Measurements from ENCODE around the gene PCK2.

PCK2 gene

GRCh38 chr14:24136684-24137528 is 42.8 kb downstream of the PCK2 start:
- DNase-seq (ENCODE audit: low spot score): no peak

- DNase-seq (ENCODE audit: low spot score): no peak
Observed at GRCh38 chr14:24137529-24138395, 43.7 kb downstream of the PCK2 start.

DNA sequence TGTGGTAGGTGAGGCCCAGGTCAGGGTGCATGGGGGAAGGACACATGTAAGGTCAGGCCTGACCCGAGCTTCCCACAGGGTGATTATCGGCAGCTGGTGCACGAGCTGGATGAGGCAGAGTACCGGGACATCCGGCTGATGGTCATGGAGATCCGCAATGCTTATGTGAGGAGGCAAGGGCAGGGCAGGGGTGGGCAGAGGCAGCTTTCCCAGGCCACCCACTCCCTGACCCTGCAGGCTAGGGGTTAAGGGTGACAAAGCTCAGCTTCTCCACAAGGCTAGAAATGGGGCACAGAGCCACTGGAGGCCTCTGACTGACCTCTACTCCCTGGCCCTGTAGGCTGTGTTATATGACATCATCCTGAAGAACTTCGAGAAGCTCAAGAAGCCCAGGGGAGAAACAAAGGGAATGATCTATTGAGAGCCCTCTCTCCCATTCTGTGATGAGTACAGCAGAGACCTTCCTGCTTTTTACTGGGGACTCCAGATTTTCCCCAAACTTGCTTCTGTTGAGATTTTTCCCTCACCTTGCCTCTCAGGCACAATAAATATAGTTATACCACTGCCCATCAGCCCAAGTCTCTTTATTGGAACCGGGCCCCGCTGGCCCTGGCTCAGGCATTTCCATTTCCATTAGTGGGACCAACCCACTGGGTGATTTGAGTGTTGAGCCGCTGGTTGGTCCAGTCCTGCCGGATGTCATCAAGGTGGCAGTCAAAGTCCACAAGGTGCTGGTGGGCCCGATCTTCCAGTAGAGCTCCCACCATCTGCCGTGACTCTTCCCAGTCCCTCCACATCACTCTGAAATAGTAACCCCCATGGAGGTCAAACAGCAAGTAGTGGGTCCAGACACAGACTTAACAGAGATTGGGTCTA is 44.5 kb downstream of the PCK2 start:
- no peak for DNase-seq (ENCODE audit: low spot score)

GRCh38 chr14:24139272-24139934 is 45.3 kb downstream of the PCK2 start:
- no peak for DNase-seq (ENCODE audit: low spot score)

GRCh38 chr14:24141097-24141880 is 47.2 kb downstream of the PCK2 start, which contains the start of gene EMC9:
Gene EMC9 (minus strand): TSS chr14:24141591. CDS start chr14:24141304, 287 bp downstream.
- DNase-seq (ENCODE audit: low spot score): peak; percentile 98

GRCh38 chr14:24143511-24143910 is 49.4 kb downstream of the PCK2 start:
- no peak for DNase-seq (ENCODE audit: low spot score)

GRCh38 chr14:24144451-24144850 is 50.3 kb downstream of the PCK2 start:
- no peak for DNase-seq (ENCODE audit: low spot score)

- no peak for DNase-seq (ENCODE audit: low spot score)
Observed at GRCh38 chr14:24145219-24145618, 51.1 kb downstream of the PCK2 start.

DNA sequence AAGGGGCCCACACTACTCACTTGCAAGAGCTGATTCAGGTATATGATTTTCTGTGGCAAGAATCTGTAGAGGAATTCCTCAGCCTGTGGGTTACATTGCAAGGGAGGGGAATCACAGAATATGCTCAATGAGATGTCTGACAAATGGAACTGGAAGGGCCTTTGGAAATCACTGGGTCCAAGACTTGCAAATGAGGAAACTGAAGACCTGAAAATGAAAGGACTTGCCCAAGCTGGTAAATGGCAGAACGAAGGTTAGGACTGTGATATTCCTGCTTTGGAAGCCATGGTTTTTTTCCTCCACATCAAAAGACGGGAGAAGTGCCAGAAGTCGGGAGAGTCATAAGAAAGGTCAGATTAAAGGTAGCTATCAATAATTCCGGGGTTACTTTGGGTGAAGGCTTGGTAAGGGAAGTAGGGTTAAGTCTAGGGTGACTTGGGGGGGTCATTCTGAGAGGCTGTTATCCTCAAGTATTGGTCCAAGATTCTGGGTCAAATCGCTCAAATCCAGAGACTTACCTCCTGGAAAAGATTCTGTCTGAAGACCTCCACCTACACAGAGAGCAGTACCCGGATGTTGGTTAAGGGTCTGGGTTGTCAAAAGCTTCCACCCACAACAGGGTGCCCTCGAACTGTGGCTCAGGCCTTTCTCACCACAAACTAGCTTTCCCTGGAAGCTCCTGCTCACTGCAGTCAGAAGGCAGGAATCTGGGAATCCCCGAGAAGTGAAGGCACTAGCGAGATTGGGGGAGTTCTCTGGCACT is 51.8 kb downstream of the PCK2 start:
- DNase-seq (ENCODE audit: low spot score): no peak

DNA sequence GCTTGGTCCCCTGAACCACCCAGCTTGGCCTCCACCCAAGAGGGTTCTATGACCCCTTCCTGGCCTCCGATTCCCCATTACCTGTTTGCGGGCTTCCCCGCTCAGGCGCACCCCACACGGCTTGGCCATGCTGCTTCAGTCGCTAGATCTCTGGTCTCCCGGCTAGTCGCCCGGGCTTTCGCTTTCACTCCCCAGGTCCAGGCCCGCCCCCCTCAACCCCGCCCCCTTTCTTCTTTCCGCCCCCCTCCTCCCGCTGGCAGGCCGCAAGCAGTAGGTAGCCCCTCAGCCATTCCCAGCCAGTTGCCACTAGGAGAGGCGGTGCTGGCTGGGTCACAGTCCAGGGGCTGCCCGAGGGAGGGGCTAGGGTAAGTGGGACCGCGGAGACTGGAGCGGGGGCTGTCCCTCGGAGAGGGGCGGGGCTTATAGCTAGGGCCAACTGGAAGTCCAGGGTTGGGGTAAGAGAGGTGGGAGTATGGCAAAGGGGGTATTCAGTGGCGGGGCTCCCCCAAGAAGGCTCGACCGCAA is 52.4 kb downstream of the PCK2 start, which contains the start of gene PSME2:
Gene PSME2, minus strand, starts transcription at position 158 of the 525 bp plus-strand sequence. Its CDS starts 29 bp downstream, at position 129.
- peak; percentile 85 for DNase-seq (ENCODE audit: low spot score)

- peak; percentile 98 for DNase-seq (ENCODE audit: low spot score)
Observed at GRCh38 chr14:24146978-24147760, 53.1 kb downstream of the PCK2 start, which contains the start of gene RNF31. Gene RNF31 (plus strand): TSS chr14:24147498. CDS start chr14:24147699, 201 bp downstream.

- DNase-seq (ENCODE audit: low spot score): no peak
Observed at GRCh38 chr14:24147761-24148428, 53.8 kb downstream of the PCK2 start.

DNA sequence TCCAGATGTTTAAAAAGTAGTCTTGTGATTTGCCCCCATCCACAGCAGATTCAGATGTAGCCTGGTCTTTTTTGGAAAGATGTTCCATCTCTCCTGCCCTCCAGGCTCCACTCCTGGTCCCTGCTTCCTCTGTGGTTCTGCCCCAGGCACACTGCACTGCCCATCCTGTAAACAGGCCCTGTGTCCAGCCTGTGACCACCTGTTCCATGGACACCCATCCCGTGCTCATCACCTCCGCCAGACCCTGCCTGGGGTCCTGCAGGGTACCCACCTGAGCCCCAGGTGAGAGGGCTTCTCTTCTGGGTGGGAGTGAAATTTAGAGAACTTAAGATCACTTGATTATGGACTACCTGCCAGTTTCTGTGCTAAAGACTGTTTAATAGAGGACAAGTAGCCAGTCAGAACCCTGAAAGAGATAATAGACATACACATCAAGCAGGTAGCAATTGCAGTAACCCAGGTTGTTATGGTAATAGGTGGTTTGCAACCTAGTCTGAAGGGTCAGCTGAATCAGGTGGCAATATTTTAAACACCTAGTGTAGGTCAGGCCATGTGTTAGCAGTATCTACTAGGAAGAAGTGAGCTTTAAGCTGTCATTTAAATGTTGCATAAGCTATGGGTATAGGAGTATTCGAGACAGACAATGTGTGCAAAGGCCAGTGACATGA is 55.3 kb downstream of the PCK2 start:
- DNase-seq (ENCODE audit: low spot score): no peak

DNA sequence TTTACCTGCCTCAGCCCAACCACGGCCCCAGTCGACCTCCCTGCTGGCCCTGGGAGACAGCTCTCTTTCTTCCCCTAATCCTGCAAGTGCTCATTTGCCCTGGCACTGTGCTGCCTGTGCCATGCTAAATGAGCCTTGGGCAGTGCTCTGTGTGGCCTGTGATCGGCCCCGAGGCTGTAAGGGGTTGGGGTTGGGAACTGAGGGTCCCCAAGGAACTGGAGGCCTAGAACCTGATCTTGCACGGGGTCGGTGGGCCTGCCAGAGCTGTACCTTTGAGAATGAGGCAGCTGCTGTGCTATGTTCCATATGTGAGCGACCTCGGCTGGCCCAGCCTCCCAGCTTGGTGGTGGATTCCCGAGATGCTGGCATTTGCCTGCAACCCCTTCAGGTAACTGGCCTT is 56.0 kb downstream of the PCK2 start:
- no peak for DNase-seq (ENCODE audit: low spot score)

DNA sequence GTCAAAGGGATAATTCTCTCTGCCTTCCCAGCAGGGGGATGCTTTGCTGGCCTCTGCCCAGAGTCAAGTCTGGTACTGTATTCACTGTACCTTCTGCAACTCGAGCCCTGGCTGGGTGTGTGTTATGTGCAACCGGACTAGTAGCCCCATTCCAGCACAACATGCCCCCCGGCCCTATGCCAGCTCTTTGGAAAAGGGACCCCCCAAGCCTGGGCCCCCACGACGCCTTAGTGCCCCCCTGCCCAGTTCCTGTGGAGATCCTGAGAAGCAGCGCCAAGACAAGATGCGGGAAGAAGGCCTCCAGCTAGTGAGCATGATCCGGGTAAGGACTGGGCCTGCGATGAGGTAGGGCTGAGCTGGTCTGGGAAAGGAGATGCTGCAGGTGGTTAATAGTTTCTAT is 56.5 kb downstream of the PCK2 start:
- no peak for DNase-seq (ENCODE audit: low spot score)

GRCh38 chr14:24150993-24151392 is 56.9 kb downstream of the PCK2 start:
- no peak for DNase-seq (ENCODE audit: low spot score)

DNA sequence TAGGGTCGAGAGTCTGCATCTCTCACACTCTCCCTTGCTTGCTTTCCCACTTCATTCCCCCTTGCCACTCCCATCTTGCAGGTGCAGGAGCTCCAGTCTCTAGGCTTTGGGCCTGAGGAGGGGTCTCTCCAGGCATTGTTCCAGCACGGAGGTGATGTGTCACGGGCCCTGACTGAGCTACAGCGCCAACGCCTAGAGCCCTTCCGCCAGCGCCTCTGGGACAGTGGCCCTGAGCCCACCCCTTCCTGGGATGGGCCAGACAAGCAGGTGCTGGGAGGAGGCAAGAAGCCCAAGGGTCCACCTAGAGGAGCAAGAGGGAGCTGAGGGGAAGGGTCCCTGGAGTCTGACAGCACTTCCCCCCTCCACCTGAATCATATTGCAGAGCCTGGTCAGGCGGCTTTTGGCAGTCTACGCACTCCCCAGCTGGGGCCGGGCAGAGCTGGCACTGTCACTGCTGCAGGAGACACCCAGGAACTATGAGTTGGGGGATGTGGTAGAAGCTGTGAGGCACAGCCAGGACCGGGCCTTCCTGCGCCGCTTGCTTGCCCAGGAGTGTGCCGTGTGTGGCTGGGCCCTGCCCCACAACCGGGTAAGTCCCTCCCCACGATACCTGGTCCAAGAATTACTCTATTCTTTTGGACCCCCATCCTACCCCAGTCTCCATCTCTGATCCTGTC is 57.4 kb downstream of the PCK2 start:
- DNase-seq (ENCODE audit: low spot score): no peak

Data from hematopoietic multipotent progenitor cell treated with erythropoietin and hydrocortisone succinate and interleukin-3 and kit ligand, for 17 days (in vitro differentiated cells).